HFFc6 (cell line): ENCODE data around the gene RBMS1. TPM values are rescaled to one million over a fixed set of nuclear protein-coding genes. Genes with fewer than 3 reads are reported as not detected.

ENCODE experiments used
- DNase-seq: peaks from one replicate; pipeline ENCODE4 v3.0.0-alpha.2; 2018
- H3K27ac Mint-ChIP-seq: 2 replicates; pipeline ENCODE4 v1.8.0; 2020; ENCODE audit warnings: mild to moderate bottlenecking, mixed read lengths
- H3K27me3 Mint-ChIP-seq: 2 replicates; pipeline ENCODE4 v1.8.0; 2021; ENCODE audit warnings: mild to moderate bottlenecking, moderate library complexity, mixed read lengths; ENCODE audit not compliant: insufficient read depth
- H3K36me3 Mint-ChIP-seq: 2 replicates; pipeline ENCODE4 v1.8.0; 2021; ENCODE audit warnings: low read depth, mixed read lengths
- H3K4me1 Mint-ChIP-seq: 2 replicates; pipeline ENCODE4 v1.8.0; 2020; ENCODE audit warnings: low read depth, mixed read lengths
- H3K4me3 Mint-ChIP-seq: 2 replicates; pipeline ENCODE4 v1.8.0; 2020; ENCODE audit warnings: mild to moderate bottlenecking, moderate library complexity, mixed read lengths
- H3K9me3 Mint-ChIP-seq: 2 replicates; pipeline ENCODE4 v1.8.0; 2020; ENCODE audit warnings: mild to moderate bottlenecking, mixed read lengths
- CTCF ChIP-seq: fragments of 200-600 bp; sonication (generic); IDR thresholded peaks from 2 replicates; pipeline ENCODE4 v1.5.0; 2021; ENCODE audit warnings: antibody characterized with exemption, mild to moderate bottlenecking
- total RNA-seq, 6 experiments: library from RNA; stranded (reverse); fragmentation: NEBNext Ultra II Directional; extraction: Animal tissue kit (Norgen Biotek cat#: 25700); gene quantifications; 2 replicates in 1 of 6; 3 replicates in 5 of 6; pipeline ENCODE4 v1.2.3, GENCODE V29; 2021

The RBMS1 gene
- total RNA-seq, 6 experiments from 2014 or later: 88.7 to 111 (median 96.1) TPM

DNA sequence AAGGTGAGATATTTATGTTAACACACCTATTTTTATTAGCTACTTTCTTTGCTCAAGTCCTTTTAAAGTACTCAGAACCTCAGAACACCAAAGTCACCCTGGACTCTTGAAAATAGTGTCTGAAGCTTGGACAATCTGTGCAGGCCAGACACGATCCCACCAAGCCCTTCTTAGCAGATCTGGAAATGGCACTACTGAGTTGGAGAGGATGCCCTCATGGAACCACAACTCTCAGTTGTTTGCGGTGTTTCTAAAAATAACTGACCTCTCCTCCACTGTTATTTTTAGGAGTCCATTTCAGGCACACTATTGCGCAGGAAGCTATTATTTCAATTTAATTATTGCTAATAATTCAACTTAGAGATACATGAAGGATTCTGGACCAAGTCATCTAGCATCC is 190.1 kb downstream of the RBMS1 start:
- Mint-ChIP-seq H3K4me1 (peaks cover 87% of the 10 kb centered on the region), H3K27me3 (peaks cover 3% of the 10 kb centered on the region; the same call in 1 of the 2 replicates), H3K36me3 (peaks cover 51% of the 10 kb centered on the region), H3K27ac (peak overlapping the region; percentile 41), H3K4me3 (peak overlapping the region; percentile 5; the same call in 1 of the 2 replicates), H3K9me3 (no peaks in the 10 kb centered on the region)
- TF ChIP-seq CTCF: no peak
- no peak for DNase-seq

DNA sequence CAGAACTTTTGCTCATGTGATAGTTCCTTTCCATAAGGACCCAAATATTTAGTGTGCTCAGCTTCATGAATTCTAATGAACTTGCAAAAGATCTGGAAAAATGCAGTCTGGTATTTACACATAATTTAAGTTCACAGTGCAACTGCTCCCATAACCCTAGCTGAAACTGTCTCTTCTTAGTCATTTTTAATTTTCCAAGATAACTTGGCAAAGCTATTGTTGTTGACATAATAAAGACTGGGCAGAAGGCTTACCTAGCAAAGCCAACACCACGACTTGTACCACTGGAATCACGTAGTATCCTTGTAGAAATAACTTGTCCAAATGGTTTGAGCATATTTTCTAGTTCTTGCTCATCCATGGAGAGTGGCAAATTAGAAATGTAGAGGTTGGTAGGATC is 190.5 kb downstream of the RBMS1 start:
- peaks cover 56% of the 10 kb centered on the region for H3K36me3 Mint-ChIP-seq
- no peak overlapping the region for H3K4me3 Mint-ChIP-seq
- no peak for TF ChIP-seq CTCF
- peaks cover 87% of the 10 kb centered on the region for H3K4me1 Mint-ChIP-seq
- H3K9me3 Mint-ChIP-seq: no peaks in the 10 kb centered on the region
- H3K27me3 Mint-ChIP-seq: peaks cover 4% of the 10 kb centered on the region
- peak overlapping the region; percentile 41 for H3K27ac Mint-ChIP-seq
- DNase-seq: no peak

DNA sequence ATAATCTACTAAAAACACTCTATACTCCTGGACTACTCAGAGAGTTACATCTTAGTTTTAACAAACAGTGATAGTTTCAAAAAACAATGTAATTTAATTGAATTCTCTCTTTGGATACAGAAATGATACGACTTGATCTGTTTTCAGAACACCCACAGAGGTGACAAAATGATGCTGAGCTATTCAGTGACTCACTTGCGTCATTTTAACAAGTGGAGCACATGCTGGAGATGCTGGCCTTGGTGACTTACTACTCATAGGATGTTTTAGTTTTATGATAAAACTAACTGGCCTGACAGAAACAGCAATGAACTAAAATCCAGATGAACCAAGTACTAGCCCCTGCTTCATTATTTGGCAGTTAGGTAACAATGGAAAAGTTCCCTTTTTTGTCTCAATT is 192.2 kb downstream of the RBMS1 start:
- no peak for TF ChIP-seq CTCF
- H3K27me3 Mint-ChIP-seq: peaks cover 4% of the 10 kb centered on the region
- H3K4me1 Mint-ChIP-seq: peaks cover 87% of the 10 kb centered on the region
- DNase-seq: peak; percentile 59
- peak overlapping the region; percentile 68 for H3K27ac Mint-ChIP-seq
- H3K36me3 Mint-ChIP-seq: peaks cover 72% of the 10 kb centered on the region
- H3K4me3 Mint-ChIP-seq: no peak overlapping the region
- no peaks in the 10 kb centered on the region for H3K9me3 Mint-ChIP-seq

DNA sequence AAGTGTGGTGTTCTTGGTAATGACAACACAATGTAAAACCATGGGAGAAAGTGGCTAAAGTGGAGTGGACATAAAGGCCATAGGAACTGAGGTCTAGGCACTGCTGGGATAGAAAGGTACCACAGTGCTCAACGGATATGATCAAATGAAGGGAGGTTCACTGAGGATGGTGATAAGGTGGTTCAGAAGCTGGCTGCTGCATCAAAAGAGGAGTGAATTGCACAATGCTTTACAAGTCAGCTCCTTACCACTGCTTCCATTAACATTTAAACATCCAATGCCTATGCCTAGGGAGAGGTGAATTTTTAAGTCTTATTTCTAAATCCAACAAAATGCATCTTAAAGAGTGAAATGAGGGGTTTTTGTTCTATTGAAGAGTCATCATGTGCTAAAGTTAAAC is 193.4 kb downstream of the RBMS1 start:
- peak overlapping the region; percentile 36; the same call in 1 of the 2 replicates for H3K4me3 Mint-ChIP-seq
- TF ChIP-seq CTCF: no peak
- peaks cover 87% of the 10 kb centered on the region for H3K4me1 Mint-ChIP-seq
- peaks cover 4% of the 10 kb centered on the region for H3K27me3 Mint-ChIP-seq
- no peaks in the 10 kb centered on the region for H3K9me3 Mint-ChIP-seq
- no peak for DNase-seq
- H3K36me3 Mint-ChIP-seq: peaks cover 75% of the 10 kb centered on the region
- H3K27ac Mint-ChIP-seq: peak overlapping the region; percentile 84

GRCh38 chr2:160299540-160299939 is 194.1 kb downstream of the RBMS1 start:
- no peak for DNase-seq
- Mint-ChIP-seq H3K27me3 (peaks cover 4% of the 10 kb centered on the region), H3K4me3 (peak overlapping the region; percentile 36; the same call in 1 of the 2 replicates), H3K36me3 (peaks cover 81% of the 10 kb centered on the region), H3K4me1 (peaks cover 91% of the 10 kb centered on the region), H3K9me3 (no peaks in the 10 kb centered on the region), H3K27ac (peak overlapping the region; percentile 84)
- TF ChIP-seq CTCF: no peak

DNA sequence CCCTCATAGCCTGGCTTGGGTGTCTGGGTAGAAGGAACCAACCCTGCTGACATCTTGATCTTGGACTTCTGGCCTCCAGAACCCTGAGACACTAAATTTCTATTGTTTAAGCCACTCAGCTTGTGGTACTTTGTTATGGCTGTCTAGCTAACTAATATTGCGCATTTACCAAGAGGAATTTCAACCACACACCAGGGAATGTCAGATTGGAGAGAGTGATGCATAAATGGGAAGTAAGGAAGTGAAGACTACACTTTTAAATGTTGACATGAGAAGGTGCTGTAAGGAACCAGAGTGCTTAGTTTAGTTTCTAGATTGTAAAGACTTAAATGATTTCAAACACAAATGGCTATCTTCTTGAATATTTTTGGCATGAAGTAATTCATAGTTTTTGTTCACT is 194.6 kb downstream of the RBMS1 start:
- Mint-ChIP-seq H3K27ac (peak overlapping the region; percentile 84), H3K27me3 (peaks cover 8% of the 10 kb centered on the region), H3K4me1 (peaks cover 93% of the 10 kb centered on the region), H3K36me3 (peaks cover 81% of the 10 kb centered on the region), H3K9me3 (no peaks in the 10 kb centered on the region), H3K4me3 (peak overlapping the region; percentile 36; the same call in 1 of the 2 replicates)
- no peak for DNase-seq
- no peak for TF ChIP-seq CTCF
